Mucosa of stomach (tissue), 1 donor: ENCODE measurements around the gene ADAMTS12.

Source experiments
- H3K27me3 ChIP-seq: one replicate; pipeline ENCODE4 v1.7.0; 2013; ENCODE audit warnings: mild to moderate bottlenecking, low read length; ENCODE audit not compliant: control insufficient read depth, insufficient read depth
- H3K36me3 ChIP-seq: one replicate; pipeline ENCODE4 v1.7.0; 2013; ENCODE audit warnings: low read length; ENCODE audit not compliant: control insufficient read depth, insufficient read depth
- H3K4me1 ChIP-seq: one replicate; pipeline ENCODE4 v1.7.0; 2013; ENCODE audit warnings: mild to moderate bottlenecking, low read length; ENCODE audit not compliant: control insufficient read depth, insufficient read depth
- H3K4me3 ChIP-seq: one replicate; pipeline ENCODE4 v1.7.0; 2013; ENCODE audit warnings: low read length
- H3K9ac ChIP-seq: one replicate; pipeline ENCODE4 v1.7.0; 2013; ENCODE audit warnings: mild to moderate bottlenecking, low read length, moderate library complexity
- H3K9me3 ChIP-seq: one replicate; pipeline ENCODE4 v1.7.0; 2013; ENCODE audit warnings: mild to moderate bottlenecking, low read length, moderate library complexity; ENCODE audit not compliant: control insufficient read depth
- donor health status: Pancreatic carcinoma.

The ADAMTS12 gene

DNA sequence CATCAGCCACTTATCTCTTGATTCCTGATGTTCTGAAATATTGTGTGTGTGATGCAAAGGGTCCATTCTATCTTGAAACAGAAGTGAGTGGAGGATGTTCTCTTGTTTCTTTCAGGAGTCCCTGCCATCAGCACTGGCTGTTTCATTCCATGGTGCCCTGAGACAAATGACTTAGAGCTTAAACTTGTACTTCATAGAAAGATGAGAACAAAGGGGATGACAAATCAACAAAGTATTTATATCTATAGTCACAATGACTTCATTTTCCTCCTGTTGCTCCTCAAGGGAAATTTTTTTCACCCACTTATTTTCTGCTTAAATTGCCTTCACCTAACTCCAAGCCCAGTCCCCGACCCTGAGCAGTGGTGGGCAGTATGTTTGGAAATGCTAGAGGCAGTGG lies 279.4 kb downstream of the ADAMTS12 start:
- Histone ChIP-seq H3K9me3 (no peaks in the 10 kb centered on the region), H3K4me1 (no peaks in the 10 kb centered on the region), H3K27me3 (no peaks in the 10 kb centered on the region), H3K36me3 (no peaks in the 10 kb centered on the region), H3K4me3 (no peak overlapping the region), H3K9ac (no peak overlapping the region)

DNA sequence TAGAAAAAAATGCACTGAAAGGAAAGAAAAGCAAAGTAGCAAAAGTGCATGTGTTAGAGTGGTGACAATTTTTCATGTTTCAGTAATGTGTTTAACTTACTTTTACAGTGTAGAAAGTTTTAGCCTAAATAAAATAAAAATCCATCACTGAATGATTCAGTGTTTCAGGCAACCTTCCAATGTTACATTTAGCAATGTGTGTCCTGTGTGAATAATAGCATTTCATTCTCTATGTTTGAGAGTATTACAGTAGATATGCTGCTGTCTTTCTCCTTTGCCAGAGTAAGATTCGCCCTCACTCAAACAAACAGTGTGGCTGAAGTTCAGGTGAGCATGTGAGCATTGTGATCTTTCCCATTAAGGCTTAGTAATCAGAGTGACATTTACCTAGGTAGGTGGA lies 279.9 kb downstream of the ADAMTS12 start:
- H3K9ac ChIP-seq: no peak overlapping the region
- no peaks in the 10 kb centered on the region for H3K36me3 ChIP-seq
- no peaks in the 10 kb centered on the region for H3K9me3 ChIP-seq
- H3K27me3 ChIP-seq: no peaks in the 10 kb centered on the region
- no peaks in the 10 kb centered on the region for H3K4me1 ChIP-seq
- H3K4me3 ChIP-seq: no peak overlapping the region

DNA sequence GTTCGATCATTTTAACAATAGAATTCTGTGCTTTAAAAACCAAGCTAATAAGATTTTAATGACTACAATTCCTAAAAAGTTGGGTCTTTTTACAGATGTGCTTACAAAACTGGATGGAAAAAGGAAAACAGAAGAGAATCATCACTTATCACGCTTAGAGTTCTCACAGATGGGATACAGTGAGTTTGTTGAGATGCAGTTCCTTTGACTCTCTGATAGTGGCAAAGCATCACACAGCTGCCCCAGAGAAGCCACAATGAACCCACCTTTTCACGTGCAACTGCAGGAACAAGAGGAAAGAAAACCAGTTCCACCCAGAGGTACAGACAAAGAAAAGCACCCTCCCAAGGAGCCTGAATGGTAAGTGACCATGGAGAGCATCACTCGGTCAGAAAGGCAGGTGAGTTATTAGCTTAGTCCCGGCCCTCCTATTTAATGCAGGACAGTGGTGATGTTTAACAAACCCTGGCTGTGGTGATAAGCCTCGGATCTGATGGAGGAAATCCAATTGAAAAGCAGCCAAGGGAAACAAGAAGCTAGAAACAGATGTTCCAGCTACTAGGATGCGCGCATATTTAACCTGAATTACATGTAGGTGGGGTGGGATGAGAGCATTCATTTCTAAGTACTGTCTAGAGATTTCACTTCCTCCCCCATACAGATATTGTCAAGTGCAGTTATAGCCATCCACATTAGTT lies 283.3 kb downstream of the ADAMTS12 start:
- no peak overlapping the region for H3K4me3 ChIP-seq
- H3K9me3 ChIP-seq: no peaks in the 10 kb centered on the region
- H3K9ac ChIP-seq: no peak overlapping the region
- no peaks in the 10 kb centered on the region for H3K36me3 ChIP-seq
- H3K4me1 ChIP-seq: no peaks in the 10 kb centered on the region
- H3K27me3 ChIP-seq: no peaks in the 10 kb centered on the region

GRCh38 chr5:33604503-33604902 lies 287.3 kb downstream of the ADAMTS12 start:
- Histone ChIP-seq H3K9ac (no peak overlapping the region), H3K36me3 (no peaks in the 10 kb centered on the region), H3K9me3 (no peaks in the 10 kb centered on the region), H3K27me3 (no peaks in the 10 kb centered on the region), H3K4me3 (no peak overlapping the region), H3K4me1 (no peaks in the 10 kb centered on the region)

- Histone ChIP-seq H3K4me1 (no peaks in the 10 kb centered on the region), H3K36me3 (no peaks in the 10 kb centered on the region), H3K9me3 (no peaks in the 10 kb centered on the region), H3K9ac (no peak overlapping the region), H3K27me3 (no peaks in the 10 kb centered on the region), H3K4me3 (no peak overlapping the region)
Measured at GRCh38 chr5:33601881-33602280, 289.9 kb downstream of the ADAMTS12 start.

- Histone ChIP-seq H3K4me3 (no peak overlapping the region), H3K9me3 (no peaks in the 10 kb centered on the region), H3K27me3 (no peaks in the 10 kb centered on the region), H3K9ac (no peak overlapping the region), H3K4me1 (no peaks in the 10 kb centered on the region), H3K36me3 (no peaks in the 10 kb centered on the region)
Measured at GRCh38 chr5:33595303-33595702, 296.5 kb downstream of the ADAMTS12 start.

- Histone ChIP-seq H3K9me3 (no peaks in the 10 kb centered on the region), H3K4me3 (no peak overlapping the region), H3K27me3 (no peaks in the 10 kb centered on the region), H3K9ac (no peak overlapping the region), H3K4me1 (no peaks in the 10 kb centered on the region), H3K36me3 (no peaks in the 10 kb centered on the region)
Measured at GRCh38 chr5:33594006-33594405, 297.8 kb downstream of the ADAMTS12 start.

DNA sequence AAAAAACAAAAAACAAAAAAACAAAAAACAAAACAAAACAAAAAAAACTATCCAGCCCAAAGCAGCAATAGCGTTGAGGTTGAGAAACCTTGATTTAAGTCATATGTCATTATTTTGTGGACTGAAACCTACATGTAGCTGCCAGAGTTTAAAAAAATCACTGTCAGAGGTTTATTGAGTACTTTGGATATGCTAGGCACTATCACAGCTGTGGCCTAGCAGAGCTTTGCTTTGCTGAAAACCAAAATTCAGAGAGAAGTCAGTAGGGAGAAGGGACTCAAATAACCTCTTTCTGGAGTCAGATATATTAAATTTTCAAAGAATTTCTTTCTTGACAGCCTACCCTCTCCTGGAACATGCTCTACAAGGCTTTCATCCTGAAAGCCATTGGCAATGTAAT lies 299.5 kb downstream of the ADAMTS12 start:
- Histone ChIP-seq H3K27me3 (no peaks in the 10 kb centered on the region), H3K9ac (no peak overlapping the region), H3K4me3 (no peak overlapping the region), H3K9me3 (no peaks in the 10 kb centered on the region), H3K4me1 (no peaks in the 10 kb centered on the region), H3K36me3 (no peaks in the 10 kb centered on the region)

GRCh38 chr5:33588654-33589372 lies 303.0 kb downstream of the ADAMTS12 start:
- Histone ChIP-seq H3K9ac (no peak overlapping the region), H3K4me3 (no peak overlapping the region), H3K27me3 (no peaks in the 10 kb centered on the region), H3K4me1 (no peaks in the 10 kb centered on the region), H3K36me3 (no peaks in the 10 kb centered on the region), H3K9me3 (no peaks in the 10 kb centered on the region)

GRCh38 chr5:33583332-33583731 lies 308.5 kb downstream of the ADAMTS12 start:
- Histone ChIP-seq H3K4me3 (no peak overlapping the region), H3K9me3 (no peaks in the 10 kb centered on the region), H3K27me3 (no peaks in the 10 kb centered on the region), H3K9ac (no peak overlapping the region), H3K36me3 (no peaks in the 10 kb centered on the region), H3K4me1 (no peaks in the 10 kb centered on the region)

GRCh38 chr5:33582417-33582816 lies 309.4 kb downstream of the ADAMTS12 start:
- no peaks in the 10 kb centered on the region for H3K36me3 ChIP-seq
- H3K9me3 ChIP-seq: no peaks in the 10 kb centered on the region
- H3K4me1 ChIP-seq: no peaks in the 10 kb centered on the region
- H3K9ac ChIP-seq: no peak overlapping the region
- H3K4me3 ChIP-seq: no peak overlapping the region
- no peaks in the 10 kb centered on the region for H3K27me3 ChIP-seq

GRCh38 chr5:33579789-33580188 lies 312.0 kb downstream of the ADAMTS12 start:
- H3K9ac ChIP-seq: no peak overlapping the region
- H3K4me3 ChIP-seq: no peak overlapping the region
- no peaks in the 10 kb centered on the region for H3K27me3 ChIP-seq
- H3K9me3 ChIP-seq: no peaks in the 10 kb centered on the region
- H3K4me1 ChIP-seq: no peaks in the 10 kb centered on the region
- no peaks in the 10 kb centered on the region for H3K36me3 ChIP-seq
